Amniotic stem cell (primary cell): ENCODE data around the gene FARP1.

Source experiments
- DNase-seq: peaks from one replicate; lab custom pipeline; 2025; lab: John Stamatoyannopoulos, UW

The FARP1 gene

DNA sequence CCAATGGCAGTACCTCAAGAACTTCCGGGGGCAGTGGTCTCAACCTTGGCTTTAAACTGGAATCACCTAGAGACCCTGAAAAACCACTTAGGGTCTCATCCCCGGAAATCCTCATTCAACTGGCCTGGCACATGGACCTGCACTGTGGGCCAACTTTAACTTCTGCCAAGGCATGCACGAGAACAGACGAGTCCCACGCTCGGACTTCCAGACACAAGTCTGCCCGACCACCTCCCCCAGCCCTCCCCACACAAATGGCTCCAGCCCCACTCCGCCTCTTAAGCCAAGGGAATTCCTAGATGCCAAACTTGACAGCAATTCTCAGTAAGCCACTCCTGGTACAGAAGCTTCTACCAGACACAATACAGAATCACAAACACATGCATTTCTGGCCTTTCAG lies 320.1 kb downstream of the FARP1 start:
- no peak for DNase-seq

DNA sequence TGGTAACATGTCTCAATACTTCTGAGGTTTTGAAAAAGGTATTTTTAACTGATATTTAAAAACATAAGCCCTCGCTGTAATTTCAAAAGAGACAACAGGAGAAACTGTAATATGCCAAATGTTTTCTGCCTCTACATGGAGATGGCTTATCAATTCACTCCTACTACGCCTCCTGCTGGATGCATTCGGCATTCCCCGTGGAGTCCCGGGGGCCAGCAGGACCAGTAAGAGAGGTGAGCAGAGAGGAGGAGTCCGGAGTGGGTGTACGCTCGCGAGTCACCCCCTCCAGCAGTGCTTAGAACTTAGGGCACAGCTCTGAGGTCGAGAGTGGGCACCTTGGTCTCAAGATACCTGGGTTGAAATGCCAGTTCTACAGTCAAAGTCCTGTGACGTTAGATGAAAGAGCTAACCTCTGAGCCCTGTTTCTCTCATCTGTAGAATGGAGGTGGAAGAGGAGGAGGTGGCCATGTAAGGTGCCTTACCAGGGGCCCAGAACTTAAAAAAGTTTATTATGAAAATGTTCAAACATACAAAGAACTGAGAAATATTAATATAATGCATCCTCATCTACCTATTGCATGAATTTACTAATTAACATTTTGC lies 323.8 kb downstream of the FARP1 start:
- no peak for DNase-seq

DNA sequence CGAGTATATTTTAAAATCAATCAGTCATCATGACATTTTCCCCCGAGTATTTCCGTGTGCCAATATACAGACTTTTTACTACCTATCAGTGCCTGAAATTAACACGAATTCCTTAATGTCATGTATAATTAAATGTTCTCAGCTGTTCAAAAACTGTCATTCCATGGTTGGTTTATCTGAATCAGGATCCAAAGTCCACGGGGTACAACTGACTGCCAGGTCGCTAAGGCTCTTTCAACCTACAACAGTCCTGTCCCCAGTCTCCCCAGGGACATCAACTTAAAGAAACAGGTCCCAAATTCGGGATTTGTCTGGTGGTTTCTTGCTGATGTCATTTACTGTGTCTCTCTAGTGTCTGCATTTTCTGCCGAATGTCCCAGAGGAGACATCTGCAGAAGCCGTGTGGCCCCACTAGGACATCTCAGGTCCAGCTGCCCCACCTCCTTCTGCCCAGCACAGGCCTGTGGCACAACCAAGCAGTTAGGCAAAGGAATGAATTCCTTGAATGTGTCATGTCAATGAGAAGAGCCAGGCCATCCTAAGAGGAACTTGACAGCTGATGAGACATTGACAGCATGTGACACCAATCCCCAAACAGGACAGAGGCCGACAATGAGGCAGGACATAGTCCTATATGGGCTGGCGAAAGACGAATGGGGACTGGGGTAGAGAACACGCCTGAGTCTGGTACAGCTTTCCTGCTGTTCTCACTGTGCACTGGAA lies 324.5 kb downstream of the FARP1 start:
- DNase-seq, result no peak

DNA sequence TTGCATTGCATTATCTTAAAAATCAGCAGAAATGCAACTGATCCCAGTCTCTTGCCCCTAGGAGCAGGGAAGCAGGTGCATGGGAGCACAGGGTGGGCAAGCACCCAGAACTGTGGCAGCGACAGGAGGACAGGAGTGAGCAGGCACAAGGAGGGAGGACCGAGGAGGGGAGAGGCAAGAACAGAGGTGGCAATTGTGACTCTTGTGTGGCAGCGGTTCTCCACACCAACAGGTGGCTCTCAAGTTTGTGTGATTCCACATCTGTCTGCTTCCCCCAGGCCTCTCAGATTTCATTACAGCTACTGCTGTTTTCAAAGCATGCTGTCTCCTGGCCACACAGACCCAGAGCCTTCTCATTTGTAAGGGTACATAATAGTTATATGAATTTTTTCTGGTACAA lies 325.5 kb downstream of the FARP1 start:
- no peak for DNase-seq

DNA sequence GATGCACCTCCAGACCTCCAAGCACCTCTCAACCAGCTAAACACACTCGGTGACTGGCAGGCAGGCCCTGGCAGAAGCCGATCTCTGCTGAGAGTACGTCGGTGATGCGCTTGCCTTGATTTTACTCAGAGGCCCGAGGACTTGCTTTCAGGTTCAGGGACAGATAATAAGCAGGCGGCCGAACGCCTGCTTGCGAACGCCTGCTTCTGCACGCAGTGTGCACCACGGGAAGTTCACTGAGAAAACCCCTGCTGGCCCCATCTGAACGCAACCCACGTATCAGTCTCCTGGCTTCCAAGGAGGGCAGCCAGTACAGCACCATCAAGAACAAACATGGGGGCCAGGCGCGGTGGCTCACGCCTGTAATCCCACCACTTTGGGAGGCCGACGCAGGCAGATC lies 326.0 kb downstream of the FARP1 start:
- no peak for DNase-seq

DNA sequence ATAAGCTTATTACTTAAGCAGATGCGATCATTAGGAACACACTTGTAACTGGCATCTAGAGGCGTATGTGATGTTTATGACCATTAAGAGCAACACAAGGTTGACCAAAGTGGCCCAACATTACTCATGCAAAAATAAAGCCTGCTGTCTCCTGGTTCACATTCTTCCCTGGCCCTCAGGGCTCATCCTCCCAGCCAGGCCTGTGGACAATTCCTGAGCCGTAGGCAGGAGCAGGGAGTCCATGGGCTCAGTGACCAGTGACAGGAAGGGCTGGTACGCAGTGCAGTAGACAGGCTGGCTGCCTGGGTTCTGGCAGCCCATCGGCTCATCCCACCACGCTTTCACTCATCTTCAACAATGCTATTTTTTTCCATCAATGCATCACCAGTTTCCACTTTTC lies 328.0 kb downstream of the FARP1 start:
- DNase-seq, result no peak

DNA sequence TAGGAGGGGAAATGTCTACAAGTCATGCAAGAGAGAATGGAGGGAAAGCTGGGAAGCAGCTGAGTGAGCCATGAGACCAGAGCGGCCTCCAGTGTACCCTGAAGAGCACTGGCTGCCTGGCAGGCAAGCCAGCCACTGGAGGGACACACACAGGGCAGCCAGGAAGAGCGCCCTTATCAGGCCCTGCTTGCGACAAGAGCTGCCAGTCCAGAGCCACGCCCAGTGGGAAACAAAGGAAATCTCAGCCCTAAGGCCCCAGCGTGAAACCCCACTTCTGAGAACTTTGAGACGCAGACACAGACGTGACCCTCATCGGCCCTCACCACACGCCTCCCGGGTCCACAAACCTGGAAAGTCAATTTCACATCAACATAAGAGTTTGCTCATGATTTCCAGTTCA lies 329.0 kb downstream of the FARP1 start:
- DNase-seq, result no peak

DNA sequence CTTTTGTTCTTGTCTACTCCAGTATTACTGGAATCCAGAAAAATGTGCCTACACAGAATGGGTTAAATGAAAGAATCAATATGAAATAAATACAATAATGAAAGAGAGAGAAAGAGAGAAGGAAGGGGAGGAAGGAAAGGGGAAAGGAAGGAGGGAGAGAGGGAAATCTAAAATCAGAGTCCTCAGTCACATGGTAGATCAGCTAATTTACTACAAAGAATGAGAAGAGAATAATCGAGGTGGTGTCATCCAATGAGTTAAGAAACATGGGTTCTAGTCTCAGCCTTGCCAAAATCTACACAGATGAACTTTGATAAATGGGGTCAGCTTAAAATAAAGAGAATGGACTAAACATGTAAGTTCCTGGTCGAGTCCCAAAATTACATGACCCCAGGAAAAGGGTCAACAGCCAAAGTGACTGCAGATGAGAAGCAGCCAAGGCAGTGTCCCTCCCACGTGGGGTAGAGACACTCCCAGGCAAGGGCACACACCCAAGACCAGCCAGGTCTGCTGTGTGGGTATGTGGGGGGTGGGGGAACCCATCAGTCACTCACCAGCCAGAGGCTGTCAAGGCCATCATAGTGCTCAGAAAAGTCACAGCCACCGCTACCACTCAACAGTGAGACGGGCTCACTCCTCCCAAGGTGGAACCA lies 330.4 kb downstream of the FARP1 start:
- DNase-seq, result no peak

DNA sequence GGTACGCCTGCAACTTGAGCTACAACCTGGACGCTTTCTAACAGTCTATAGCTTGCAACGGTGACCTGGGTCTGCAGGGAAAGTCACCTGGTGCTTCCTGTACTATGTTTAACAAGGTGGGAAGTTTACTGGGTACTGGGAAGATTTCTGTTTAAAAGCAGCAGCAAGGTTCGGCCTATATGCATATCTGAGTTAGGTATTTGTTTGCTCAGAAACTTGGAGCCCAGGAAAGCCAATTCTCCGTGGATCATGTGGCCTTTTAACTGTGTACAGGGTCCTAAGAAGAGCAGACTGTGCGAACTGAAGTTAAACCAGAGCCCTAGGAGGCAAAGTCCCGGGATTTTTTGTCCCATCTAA lies 330.9 kb downstream of the FARP1 start:
- no peak for DNase-seq

DNA sequence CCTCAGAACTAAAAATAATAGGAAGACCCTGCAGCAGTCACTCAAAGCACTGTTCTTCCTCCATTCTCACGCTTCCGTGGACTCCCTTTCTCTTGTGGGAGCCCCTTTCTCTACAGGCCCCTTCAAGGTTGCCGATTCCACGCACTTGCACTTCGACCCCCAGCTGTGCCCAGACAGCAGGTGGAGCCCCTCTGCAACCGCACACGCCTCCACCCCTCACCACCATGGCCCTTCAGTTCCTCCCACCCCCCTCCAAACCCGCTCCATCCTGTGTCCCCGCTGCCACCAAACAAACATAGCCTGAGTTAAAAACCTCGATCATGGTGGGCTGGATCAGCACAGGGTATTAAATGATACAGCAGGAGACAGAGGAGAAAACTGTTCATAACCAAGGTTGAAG lies 331.4 kb downstream of the FARP1 start:
- DNase-seq, result no peak

DNA sequence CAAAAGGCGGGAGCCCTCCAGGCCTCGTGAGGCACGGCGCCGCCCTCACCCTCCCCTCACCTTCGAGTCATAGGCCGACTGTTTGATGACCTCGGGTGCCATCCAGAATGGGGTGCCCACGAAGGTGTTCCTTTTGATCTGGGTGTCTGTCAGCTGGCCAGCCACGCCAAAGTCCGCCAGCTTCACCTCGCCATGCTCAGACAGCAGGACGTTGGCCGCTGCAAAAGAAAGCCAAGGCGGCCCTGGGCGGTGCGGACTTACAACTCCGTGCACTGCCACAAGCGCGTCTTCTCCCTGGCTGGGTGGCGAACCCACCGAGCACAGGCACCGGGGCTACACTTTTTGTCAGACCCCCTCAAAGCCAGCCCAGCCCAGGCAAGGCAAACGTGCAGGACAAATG lies 331.9 kb downstream of the FARP1 start:
- no peak for DNase-seq

DNA sequence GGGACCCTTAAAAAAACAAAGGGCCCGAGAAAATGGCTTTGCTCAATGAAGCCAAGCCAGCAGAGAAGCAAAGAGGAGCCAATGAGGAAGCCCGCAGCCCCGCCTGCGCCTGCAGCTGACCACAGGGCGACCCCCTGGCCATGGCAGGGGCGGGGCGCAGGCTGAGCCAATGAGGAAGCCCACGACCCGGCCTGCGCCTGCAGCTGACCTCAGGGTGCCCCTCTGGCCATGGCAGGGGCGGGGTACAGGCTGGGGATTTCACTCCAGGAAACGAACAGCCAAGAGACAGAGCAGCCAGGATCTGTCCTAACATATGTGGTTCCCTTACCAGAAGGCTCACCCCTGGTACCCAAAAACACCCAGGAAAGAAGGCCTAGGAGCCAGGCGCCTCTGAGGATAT lies 332.6 kb downstream of the FARP1 start:
- DNase-seq, result no peak

DNA sequence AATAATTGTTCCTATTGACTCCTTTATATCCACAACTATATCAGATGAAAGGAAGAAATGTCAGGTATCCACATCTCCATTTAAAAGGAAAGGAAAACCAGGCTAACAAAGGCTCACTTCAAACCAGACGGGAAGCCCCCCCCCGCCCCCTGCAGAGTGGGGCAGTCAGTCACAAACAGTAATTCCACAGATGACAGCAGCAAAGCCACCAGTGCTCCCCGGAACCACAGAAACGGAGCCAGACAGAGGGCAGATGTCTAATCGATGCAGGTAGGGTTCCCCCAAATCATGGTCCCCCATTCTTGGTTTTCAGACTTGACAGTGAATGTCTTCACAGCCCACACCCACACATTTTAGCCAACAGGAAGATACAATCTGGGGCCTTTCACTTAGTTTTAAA lies 333.2 kb downstream of the FARP1 start:
- DNase-seq, result no peak

DNA sequence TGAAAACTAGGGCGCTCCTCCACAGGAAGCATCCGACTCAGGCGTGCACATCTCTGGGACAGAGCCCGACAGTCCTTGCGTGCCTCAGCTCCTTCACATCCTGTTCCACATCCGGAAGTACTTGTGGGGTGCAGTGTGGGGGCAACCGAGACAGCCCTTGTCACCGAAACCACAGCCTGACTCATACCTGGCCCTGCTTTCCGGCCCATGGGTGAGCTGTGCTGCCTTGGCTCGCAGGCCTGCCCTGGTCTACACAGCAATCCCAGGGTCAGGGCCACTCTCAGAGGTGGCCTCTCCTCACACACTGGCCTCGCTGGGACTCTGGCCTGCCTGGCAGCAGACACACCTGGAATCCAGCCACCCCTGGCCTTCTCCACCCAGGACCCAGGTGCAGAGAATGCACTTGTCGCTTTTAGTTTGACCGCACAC lies 333.7 kb downstream of the FARP1 start:
- peak; percentile 66 for DNase-seq

DNA sequence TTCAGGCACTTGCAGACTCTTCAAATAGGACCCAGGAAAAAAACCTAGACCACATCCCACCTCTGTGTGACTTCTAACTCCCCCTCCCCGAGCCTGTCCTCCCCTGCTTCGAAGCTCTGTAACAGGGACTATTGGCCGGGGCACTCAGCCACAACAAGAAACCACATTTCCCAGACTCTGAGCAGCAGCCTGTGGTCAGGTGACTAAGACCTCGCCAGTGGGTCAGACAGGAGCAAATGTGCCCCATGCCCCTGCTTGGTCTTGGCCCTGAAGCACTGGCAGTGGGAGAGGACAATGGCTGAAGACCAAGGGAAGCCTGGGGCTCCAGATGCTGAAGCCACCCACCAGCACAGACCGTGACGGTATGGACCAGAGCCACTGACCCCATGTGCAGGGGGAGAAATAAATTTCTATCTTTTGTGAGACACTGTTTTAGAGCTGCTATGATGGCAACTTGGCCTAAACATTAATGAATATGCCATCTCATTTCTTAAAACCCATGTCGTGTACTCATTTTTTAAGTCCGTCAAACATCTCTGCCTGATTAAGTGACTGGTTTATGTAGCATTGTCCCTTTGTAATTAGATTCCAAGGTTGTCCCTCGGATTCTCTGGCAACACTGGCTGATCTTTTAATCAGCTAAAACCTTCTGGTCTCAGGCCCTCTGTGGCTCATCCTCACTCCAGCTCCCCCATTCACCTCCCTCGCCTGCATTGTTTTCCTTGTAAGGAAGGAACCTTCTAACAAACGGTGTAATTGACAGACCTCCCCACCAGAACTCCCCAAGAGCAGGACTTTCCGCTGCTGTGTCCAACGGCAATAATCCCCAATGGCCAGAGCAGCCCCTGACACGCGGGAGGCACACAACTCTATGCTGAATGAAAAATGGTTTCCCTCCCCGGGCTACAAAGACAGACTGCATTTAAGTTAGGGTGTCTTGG lies 335.6 kb downstream of the FARP1 start:
- DNase-seq, result no peak

DNA sequence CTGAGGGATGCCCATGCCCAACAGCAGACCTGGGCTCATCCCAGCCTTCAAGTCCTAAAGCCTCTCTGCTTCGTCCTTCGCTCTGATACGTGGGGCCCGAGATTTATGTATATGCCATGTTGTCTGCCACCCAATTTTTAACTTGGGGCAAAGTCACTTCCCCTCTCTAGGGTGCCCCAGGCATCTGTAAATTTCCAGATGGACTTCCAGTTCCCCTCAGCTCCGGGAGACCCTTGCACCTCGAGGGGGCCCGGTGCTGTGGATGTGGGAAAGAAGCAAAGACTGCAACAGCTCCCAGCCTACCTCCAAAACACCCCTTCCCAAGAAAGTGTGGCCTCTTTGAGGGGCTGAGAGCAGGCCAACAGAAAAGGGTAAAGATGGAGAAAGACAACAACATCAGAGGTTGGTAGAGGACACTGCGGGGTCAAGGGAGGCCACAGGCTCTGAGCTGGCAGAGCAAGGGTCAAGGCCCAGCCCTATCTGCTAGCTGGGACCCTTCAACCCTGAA lies 336.7 kb downstream of the FARP1 start:
- no peak for DNase-seq

DNA sequence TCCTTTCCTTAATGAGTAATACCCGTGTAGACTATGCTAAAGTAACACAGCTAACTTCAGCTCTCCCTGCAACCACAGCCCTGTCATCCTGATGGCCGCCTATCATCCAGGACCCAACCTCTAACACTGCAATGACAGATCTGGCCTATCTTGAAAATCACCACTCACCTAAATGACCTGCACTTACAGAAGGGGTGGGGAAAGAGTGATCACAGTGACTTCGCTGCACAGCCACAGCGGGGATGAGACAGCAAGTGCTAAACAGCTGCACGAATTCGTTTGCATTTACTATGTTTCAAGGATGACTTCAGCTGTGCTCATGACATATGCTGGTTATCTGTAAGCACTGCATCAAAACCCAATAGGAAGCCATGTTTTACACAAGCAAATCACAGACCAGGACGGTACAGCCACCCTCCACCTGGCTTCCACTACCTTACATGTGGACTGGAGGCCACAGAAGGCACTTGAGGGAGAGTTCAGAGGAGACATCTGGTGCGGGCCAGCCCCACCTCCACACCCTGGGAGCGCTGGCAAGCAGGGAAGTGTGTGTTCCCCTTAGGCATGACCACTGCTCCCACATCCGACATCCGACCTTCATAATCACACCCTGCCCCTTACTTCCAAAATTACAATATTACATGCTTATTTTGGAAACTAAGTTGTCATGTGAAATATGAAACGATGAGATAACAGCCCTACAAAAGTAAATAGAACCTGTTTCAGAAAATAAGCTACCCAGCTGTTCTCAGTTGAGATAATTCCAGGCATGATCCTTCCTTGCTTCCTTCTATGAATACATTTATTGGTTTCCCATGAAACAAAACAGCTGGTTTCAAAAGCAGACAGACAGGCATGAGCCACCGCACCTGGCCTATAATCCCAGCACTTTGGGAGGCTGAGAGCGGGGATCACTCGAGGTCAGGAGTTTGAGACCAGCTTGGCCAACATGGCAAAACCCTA lies 338.3 kb downstream of the FARP1 start:
- DNase-seq, result no peak

DNA sequence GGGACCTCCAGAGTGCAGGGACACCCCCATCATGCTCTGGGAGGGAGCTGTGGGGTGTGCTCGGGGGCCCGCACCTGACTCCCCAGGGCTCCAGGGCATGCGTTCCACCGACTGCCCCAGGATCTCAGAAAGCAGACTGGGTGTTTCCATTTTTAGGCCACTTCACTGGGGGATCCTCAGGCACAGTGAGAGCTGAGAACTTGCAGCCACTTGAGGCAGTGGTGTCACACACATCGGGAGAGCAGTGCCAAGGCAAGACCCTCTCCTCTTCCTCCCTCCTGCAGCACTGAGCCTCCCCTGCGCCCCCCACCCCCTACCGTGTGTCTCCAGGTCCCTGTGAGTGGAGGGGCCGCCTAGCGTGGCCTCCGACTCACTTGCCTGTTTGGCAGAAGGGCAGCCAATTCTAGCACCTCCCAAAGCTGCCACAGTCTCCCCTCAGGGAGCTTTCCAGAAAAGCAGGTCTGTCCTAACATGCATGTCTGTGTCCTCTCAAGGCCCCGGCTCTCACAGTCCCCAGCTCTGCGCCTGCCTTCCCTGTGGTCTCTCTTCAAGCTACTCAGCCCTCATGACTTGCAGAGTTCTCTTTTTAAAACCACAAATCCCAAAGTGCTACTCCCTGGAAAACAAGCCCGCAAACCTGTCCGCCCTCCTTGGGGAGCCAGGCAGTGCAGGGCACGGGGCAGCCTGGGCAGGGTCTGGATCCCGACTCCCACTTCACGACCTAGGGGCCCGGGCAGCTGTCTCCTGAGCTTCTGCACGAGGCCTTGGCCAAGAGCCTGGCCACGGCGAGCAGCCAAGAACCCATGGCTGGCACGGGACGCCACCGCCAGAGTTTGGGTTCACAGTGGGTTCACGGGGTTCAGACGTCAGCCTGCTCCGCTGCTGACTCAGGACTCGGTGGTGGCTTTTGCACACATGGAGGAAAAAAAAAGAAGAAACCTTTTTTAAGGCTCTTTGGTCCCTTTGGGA lies 339.9 kb downstream of the FARP1 start:
- no peak for DNase-seq

DNA sequence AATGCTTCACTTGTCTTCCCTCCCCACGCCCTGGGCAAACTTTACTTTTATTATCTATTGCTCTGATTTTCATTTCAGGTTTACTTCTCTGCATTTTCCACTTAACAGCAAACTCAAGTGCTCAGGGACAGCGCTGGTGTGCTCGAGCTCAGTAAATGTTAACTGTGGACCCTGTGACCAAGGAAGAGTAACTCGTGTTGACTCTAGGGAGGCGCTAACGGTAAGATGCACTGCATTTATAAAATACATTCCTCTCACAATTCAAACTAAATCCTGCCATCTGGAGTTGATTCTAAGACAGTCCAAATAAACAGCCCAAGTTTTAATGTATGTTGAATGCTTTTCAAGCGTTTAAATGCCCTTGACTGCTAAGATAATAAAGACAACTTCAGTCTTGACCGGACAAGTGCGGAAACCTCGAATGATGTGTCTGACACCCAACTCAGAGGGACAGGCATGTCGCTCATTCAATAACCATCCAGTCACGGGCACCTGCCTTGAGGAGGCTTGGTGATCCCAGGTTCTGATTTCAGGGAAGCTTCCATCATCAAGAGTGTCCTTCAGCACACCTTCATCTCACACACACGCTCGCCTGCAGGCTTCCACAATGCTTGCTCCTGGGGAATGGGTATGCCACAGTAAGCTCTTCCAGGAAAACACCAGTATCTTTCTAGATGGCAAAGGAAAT lies 340.9 kb downstream of the FARP1 start:
- DNase-seq, result no peak
